HepG2 (cell line): ENCODE data around the gene UBAP2L. TPM values are rescaled to one million over a fixed set of nuclear protein-coding genes. Genes with fewer than 3 reads are reported as not detected.
A peak's percentile ranks its signal among the peaks of the same experiment; 100 is the strongest.

ENCODE experiments used
- ASH2L ChIP-seq: fragments of 300-600, 200-600 bp; sonication (generic); IDR thresholded peaks from 2 replicates; pipeline ENCODE4 v1.7.0; 2017; ENCODE audit warnings: low read depth, mild to moderate bottlenecking, moderate library complexity, mixed read lengths, low read length; ENCODE audit not compliant: insufficient read length
- DNMT1 ChIP-seq: sonication (generic); formaldehyde crosslinking; IDR thresholded peaks from 2 replicates; pipeline ENCODE4 v1.5.1; 2020; ENCODE audit warnings: mild to moderate bottlenecking, missing genetic modification reagents
- DR1 ChIP-seq: sonication (generic); formaldehyde crosslinking; IDR thresholded peaks from 2 replicates; pipeline ENCODE4 v1.8.0; 2021; ENCODE audit warnings: mild to moderate bottlenecking, missing genetic modification reagents, inconsistent platforms
- HMGXB4 ChIP-seq, 2 experiments: sonication (generic) in 1 of 2; formaldehyde crosslinking in 1 of 2; IDR thresholded peaks; 2 replicates each; pipeline versions ENCODE4 v1.4.0 to v1.6.1; 2018 to 2020; ENCODE audit warnings: missing genetic modification reagents in 2 of 2, borderline replicate concordance in 1 of 2, low read depth in 1 of 2, mild to moderate bottlenecking in 1 of 2, missing biosample characterization in 1 of 2
- IRX3 ChIP-seq: sonication (generic); formaldehyde crosslinking; IDR thresholded peaks from 2 replicates; pipeline ENCODE4 v1.8.1; 2023; ENCODE audit warnings: mild to moderate bottlenecking, low read depth, missing genetic modification reagents, borderline replicate concordance
- JUNB ChIP-seq: sonication (generic); formaldehyde crosslinking; IDR thresholded peaks from 2 replicates; pipeline ENCODE4 v1.8.0; 2022; ENCODE audit warnings: missing genetic modification reagents, mild to moderate bottlenecking, borderline replicate concordance
- KDM6A ChIP-seq: IDR thresholded peaks from 2 replicates; pipeline ENCODE4 v1.6.1; 2016; ENCODE audit warnings: low read depth
- MTF2 ChIP-seq: sonication (generic); formaldehyde crosslinking; IDR thresholded peaks from 2 replicates; pipeline ENCODE4 v1.5.0; 2020; ENCODE audit warnings: missing genetic modification reagents, borderline replicate concordance
- NCOA2 ChIP-seq: sonication (generic); formaldehyde crosslinking; IDR thresholded peaks from 2 replicates; pipeline ENCODE4 v1.8.0; 2022; ENCODE audit warnings: inconsistent platforms
- RFXANK ChIP-seq: IDR thresholded peaks from 2 replicates; pipeline ENCODE4 v1.6.1; 2016
- RORA ChIP-seq: sonication (generic); formaldehyde crosslinking; IDR thresholded peaks from 2 replicates; pipeline ENCODE4 v1.5.0; 2020; ENCODE audit warnings: mild to moderate bottlenecking, missing genetic modification reagents, moderate library complexity
- SP140L ChIP-seq: sonication (generic); formaldehyde crosslinking; IDR thresholded peaks from 2 replicates; pipeline ENCODE4 v1.4.0; 2020; ENCODE audit warnings: missing genetic modification reagents, borderline replicate concordance
- TEAD3 ChIP-seq: optimal IDR thresholded peaks from 2 replicates; pipeline ENCODE3; 2016; ENCODE audit warnings: borderline replicate concordance
- ZNF34 ChIP-seq: sonication (generic); formaldehyde crosslinking; IDR thresholded peaks from 2 replicates; pipeline ENCODE4 v1.4.0; 2020; ENCODE audit warnings: mild to moderate bottlenecking, missing genetic modification reagents, borderline replicate concordance
- ZNF704 ChIP-seq: sonication (generic); formaldehyde crosslinking; IDR thresholded peaks from 2 replicates; pipeline ENCODE4 v1.8.1; 2023; ENCODE audit warnings: mild to moderate bottlenecking, inconsistent platforms, moderate library complexity, missing genetic modification reagents, borderline replicate concordance
- ZNF784 ChIP-seq: sonication (generic); formaldehyde crosslinking; IDR thresholded peaks from 2 replicates; pipeline ENCODE4 v1.5.1; 2020; ENCODE audit warnings: missing genetic modification reagents, mild to moderate bottlenecking, borderline replicate concordance
- ZNF83 ChIP-seq: sonication (generic); formaldehyde crosslinking; IDR thresholded peaks from 2 replicates; pipeline ENCODE4 v1.4.0; 2020; ENCODE audit warnings: missing genetic modification reagents, mild to moderate bottlenecking, borderline replicate concordance
- polyA plus RNA-seq, 8 experiments: library from polyadenylated mRNA; depleted of rRNA in 3 of 8; stranded (reverse) in 7 of 8; unstranded in 1 of 8; fragments of >200 nt; fragmentation: Illumina TruSeq in 4 of 8; extraction: Trizol in 4 of 8; gene quantifications; 2 replicates each; pipeline versions ENCODE4 v1.2.1 to v1.2.3, GENCODE V29; 2011 to 2016; ENCODE audit warnings: low read depth in 4 of 8, missing spikeins in 1 of 8, mixed read lengths in 1 of 8; ENCODE audit not compliant: insufficient read depth in 1 of 8
- total RNA-seq, 5 experiments: library from RNA; depleted of rRNA; stranded (reverse); fragments of >200 nt; fragmentation: Illumina TruSeq; extraction: Trizol; gene quantifications; 2 replicates each; pipeline ENCODE4 v1.2.3, GENCODE V29; 2016; ENCODE audit warnings: low read depth in 1 of 5
- TF ChIP-seq, protein P1 (sequence below): sonication (generic); formaldehyde crosslinking; IDR thresholded peaks from 2 replicates; pipeline ENCODE4 v1.8.1; 2022; ENCODE audit warnings: low read depth, mild to moderate bottlenecking, missing genetic modification reagents
- TF ChIP-seq, protein P2 (sequence below): sonication (generic); formaldehyde crosslinking; IDR thresholded peaks from 2 replicates; pipeline ENCODE4 v1.8.1; 2023; ENCODE audit warnings: mild to moderate bottlenecking, missing genetic modification reagents

Gene UBAP2L
- total and polyA plus RNA-seq, 2 of the 13 experiments (the other 11 are each of a cell fraction or from before 2014, with no cell fraction given): 74.2 to 159 TPM

DNA sequence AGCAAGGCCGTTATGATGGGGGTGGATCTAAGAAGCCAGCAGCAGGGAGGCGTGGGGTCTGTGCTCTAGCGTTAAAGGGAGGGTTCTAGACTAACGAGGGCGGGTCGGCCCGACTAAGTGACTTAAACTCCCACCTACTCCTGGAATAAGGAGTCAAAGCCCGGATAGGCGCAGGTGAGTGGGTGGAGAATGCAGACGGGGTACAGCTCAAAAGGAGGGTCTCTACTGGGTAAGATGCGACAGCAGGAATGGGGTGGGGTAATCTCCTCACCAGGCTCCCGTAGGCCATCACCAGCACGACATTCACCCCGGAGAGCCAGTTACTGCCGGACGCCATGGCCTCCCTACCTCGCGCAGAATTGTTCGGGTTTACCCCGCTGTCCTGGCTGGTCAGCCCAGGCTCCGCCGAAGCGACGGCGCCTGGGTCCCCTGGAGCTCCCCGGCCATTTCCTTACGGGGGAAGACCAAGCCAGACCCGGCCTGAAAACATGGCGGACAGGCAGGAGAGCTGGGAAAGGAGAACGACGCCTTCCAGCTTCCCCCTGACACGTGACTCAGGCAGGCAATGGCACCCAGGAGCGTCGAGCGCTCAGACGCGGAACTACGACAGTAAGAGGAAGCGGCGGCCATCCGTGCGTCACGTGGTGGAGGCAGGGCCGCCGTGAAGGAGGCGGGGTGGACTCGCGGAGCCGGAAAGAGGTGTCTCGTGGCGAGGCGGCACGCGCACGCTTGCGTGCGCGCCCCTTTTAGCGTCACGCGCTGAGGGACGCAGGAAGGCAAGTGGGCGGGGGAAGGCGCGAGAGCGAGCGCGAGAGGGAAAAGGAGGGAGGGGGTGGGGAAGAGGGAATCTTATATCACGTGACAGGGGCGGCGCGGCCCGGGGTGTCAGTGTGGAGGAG lies at the start of gene UBAP2L (continued):
- peak; percentile 83 for TF ChIP-seq ASH2L
- TF ChIP-seq IRX3 (CRISPR knock-in tag): no peak
- peak; percentile 72 for TF ChIP-seq NCOA2 (CRISPR knock-in tag)
- TF ChIP-seq ZNF784: no peak
- TF ChIP-seq, protein P1, sequence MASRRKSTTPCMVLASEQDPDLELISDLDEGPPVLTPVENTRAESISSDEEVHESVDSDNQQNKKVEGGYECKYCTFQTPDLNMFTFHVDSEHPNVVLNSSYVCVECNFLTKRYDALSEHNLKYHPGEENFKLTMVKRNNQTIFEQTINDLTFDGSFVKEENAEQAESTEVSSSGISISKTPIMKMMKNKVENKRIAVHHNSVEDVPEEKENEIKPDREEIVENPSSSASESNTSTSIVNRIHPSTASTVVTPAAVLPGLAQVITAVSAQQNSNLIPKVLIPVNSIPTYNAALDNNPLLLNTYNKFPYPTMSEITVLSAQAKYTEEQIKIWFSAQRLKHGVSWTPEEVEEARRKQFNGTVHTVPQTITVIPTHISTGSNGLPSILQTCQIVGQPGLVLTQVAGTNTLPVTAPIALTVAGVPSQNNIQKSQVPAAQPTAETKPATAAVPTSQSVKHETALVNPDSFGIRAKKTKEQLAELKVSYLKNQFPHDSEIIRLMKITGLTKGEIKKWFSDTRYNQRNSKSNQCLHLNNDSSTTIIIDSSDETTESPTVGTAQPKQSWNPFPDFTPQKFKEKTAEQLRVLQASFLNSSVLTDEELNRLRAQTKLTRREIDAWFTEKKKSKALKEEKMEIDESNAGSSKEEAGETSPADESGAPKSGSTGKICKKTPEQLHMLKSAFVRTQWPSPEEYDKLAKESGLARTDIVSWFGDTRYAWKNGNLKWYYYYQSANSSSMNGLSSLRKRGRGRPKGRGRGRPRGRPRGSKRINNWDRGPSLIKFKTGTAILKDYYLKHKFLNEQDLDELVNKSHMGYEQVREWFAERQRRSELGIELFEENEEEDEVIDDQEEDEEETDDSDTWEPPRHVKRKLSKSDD (CRISPR knock-in tag): peak; percentile 86; the same call in 1 of the 2 replicates
- peak; percentile 66 for TF ChIP-seq TEAD3 (CRISPR knock-in tag)
- TF ChIP-seq ZNF704 (CRISPR knock-in tag): 0 out of 2 replicates have a peak, but pooled peaks have one; percentile 71
- no peak for TF ChIP-seq KDM6A
- no peak for TF ChIP-seq RORA
- no peak for TF ChIP-seq JUNB (CRISPR knock-in tag)
- peak; percentile 90 for TF ChIP-seq ZNF83 (CRISPR knock-in tag)
- peak; percentile 65 to 87; a peak in 2 of 4 replicates for TF ChIP-seq HMGXB4 (CRISPR knock-in tag; IDR thresholded peaks at IDR 0.05; ENCODE audit: borderline replicate concordance in 1 of 2, low read depth in 1 of 2)
- no peak for TF ChIP-seq ZNF34 (CRISPR knock-in tag)
- TF ChIP-seq MTF2 (CRISPR knock-in tag): no peak
- TF ChIP-seq RFXANK (CRISPR knock-in tag): no peak; the same call in 1 of the 2 replicates
- TF ChIP-seq, protein P2, sequence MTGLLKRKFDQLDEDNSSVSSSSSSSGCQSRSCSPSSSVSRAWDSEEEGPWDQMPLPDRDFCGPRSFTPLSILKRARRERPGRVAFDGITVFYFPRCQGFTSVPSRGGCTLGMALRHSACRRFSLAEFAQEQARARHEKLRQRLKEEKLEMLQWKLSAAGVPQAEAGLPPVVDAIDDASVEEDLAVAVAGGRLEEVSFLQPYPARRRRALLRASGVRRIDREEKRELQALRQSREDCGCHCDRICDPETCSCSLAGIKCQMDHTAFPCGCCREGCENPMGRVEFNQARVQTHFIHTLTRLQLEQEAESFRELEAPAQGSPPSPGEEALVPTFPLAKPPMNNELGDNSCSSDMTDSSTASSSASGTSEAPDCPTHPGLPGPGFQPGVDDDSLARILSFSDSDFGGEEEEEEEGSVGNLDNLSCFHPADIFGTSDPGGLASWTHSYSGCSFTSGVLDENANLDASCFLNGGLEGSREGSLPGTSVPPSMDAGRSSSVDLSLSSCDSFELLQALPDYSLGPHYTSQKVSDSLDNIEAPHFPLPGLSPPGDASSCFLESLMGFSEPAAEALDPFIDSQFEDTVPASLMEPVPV (CRISPR knock-in tag): peak; percentile 94
- 0 out of 2 replicates have a peak, but pooled peaks have one; percentile 28 for TF ChIP-seq SP140L
- peak; percentile 91 for TF ChIP-seq DR1
- TF ChIP-seq DNMT1 (CRISPR knock-in tag): no peak; the same call in 1 of the 2 replicates
